GM13976 (cell line): ENCODE data around the gene PRF1.

ENCODE experiments used
- DNase-seq: peaks from one replicate; pipeline ENCODE4 v3.0.0; 2012; ENCODE audit warnings: low spot score
- in situ Hi-C: fragments of 300-500 bp; cut with MboI; formaldehyde crosslinking; loops from one replicate; pipeline ENCODE4 v1.12.0; 2022; ENCODE audit warnings: low sequenced_read_pairs, mixed read lengths, inconsistent platforms; ENCODE audit not compliant: unreplicated experiment
- TF ChIP-seq, protein P1 (sequence below): IDR thresholded peaks from 2 replicates; pipeline ENCODE4 v1.5.1; 2012; ENCODE audit warnings: borderline replicate concordance, mild to moderate bottlenecking; ENCODE audit not compliant: insufficient read depth; ENCODE audit errors: extremely low read depth, missing control alignments, control extremely low read depth

The PRF1 gene

GRCh38 chr10:70588859-70589570 is 13.5 kb downstream of the PRF1 start:
- no peak for DNase-seq
- in situ Hi-C loops, result no loop called here
- TF ChIP-seq, protein P1, sequence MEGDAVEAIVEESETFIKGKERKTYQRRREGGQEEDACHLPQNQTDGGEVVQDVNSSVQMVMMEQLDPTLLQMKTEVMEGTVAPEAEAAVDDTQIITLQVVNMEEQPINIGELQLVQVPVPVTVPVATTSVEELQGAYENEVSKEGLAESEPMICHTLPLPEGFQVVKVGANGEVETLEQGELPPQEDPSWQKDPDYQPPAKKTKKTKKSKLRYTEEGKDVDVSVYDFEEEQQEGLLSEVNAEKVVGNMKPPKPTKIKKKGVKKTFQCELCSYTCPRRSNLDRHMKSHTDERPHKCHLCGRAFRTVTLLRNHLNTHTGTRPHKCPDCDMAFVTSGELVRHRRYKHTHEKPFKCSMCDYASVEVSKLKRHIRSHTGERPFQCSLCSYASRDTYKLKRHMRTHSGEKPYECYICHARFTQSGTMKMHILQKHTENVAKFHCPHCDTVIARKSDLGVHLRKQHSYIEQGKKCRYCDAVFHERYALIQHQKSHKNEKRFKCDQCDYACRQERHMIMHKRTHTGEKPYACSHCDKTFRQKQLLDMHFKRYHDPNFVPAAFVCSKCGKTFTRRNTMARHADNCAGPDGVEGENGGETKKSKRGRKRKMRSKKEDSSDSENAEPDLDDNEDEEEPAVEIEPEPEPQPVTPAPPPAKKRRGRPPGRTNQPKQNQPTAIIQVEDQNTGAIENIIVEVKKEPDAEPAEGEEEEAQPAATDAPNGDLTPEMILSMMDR, result no peak

DNA sequence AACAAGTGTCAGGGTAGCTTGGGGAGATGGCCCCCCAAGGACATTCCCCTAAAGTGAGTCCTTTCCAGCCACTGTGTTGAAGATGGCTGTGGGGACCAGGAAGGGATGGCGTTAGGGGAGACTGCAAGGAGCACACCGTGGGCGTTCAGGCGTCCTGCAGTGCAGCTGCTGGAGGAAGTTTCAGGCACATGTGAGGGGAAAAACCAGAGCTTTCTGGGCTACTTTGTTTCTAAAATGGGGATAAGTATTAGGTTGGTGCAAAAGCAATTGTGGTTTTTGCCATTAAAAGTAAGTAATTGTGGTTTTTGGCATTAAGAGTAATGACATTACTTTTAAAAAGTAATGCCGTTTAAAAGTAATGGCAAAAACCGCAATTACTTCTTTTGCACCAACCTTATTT is 14.3 kb downstream of the PRF1 start:
- no peak for DNase-seq
- TF ChIP-seq, protein P1, result no peak
- in situ Hi-C loops, result no loop called here

GRCh38 chr10:70587045-70587658 is 15.4 kb downstream of the PRF1 start:
- in situ Hi-C loops, result no loop called here

GRCh38 chr10:70586348-70586930 is 16.1 kb downstream of the PRF1 start:
- TF ChIP-seq, protein P1, result no peak
- in situ Hi-C loops, result no loop called here
- DNase-seq, result no peak

More at GRCh38 chr10:70587045-70587658, 15.4 kb downstream of the PRF1 start:
- DNase-seq, result no peak
- TF ChIP-seq, protein P1, result no peak

DNA sequence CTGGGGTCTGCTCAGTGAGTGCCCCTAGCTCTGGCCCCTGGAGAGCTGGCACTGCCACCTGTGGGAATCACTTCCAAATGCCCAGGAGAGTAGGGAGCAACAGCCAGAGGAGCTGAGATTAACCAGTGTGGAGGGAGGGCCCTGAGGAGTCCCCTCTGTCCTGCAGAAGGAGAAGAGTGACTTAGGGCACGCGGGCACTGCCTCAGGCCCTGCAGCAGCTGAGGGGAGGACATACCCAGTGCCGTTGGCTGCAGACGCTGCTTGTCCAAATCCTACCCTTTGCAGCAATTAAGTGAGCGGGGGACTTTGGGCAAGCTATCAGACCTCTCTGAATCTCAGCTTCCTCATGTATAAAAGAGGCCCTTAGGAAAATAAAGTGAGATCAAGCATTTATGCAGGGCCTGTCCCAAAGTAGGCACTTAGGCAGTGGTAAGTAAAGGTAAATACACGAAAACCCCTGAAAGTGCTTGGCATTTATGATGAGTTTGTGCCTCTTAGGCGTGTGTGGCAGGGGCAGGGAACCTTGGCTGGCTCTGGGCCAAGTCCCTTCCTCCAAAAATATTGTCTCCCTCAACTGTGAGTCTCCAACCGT is 16.9 kb downstream of the PRF1 start:
- in situ Hi-C loops, result no loop called here
- TF ChIP-seq, protein P1, result no peak
- DNase-seq, result no peak

- TF ChIP-seq, protein P1, result no peak
- in situ Hi-C loops, result no loop called here
- no peak for DNase-seq
Observed at GRCh38 chr10:70584909-70585544, 17.5 kb downstream of the PRF1 start.
